Measurements from ENCODE around the gene CES4A. TPM values are rescaled to one million over a fixed set of nuclear protein-coding genes. Genes with fewer than 3 reads are reported as not detected.
"Not testable (repeated sequence)": the region's sequence is repeated elsewhere in the genome, so short reads cannot be mapped to it uniquely, and the experiment has no call there.

The CES4A gene
- total and polyA plus RNA-seq, 7 donors: 2.3 to 7.5 (median 4.1) TPM

DNA sequence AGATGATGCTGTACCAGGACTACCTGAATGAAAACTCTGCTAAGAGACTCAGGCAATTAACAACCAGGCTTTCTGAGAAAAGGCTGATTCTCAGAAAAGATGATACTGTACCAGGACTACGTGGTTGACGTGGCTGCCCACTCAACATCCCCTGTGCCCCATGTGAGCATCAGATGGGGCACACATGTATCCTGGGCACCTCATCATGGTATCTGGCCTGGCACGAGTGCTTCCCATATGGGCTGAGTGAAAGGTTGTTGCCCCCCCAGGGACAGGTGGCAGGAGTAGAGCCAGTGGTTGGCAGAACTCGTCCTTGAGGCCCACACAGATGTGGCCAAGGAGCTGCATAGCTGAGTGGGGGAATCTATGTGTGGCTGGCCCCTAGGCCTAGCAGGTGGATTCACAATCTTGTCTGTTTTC, 3.5 kb upstream of the CES4A start:
- Histone ChIP-seq H3K4me3 (no peak overlapping the region), H3K27me3 (no peaks in the 10 kb centered on the region), H3K4me1 (no peaks in the 10 kb centered on the region), H3K9me3 (no peaks in the 10 kb centered on the region), H3K27ac (no peak overlapping the region), H3K36me3 (no peaks in the 10 kb centered on the region)
- no peak for DNase-seq
- intact Hi-C loops (cut with DNase I): no loop called here
- WGBS, 2 donors: 79 to 88% methylated on average over 4 of the region's 4 CpGs
- no peak for TF ChIP-seq POLR2AphosphoS5 (IDR thresholded peaks at IDR 0.05)
- no peak for TF ChIP-seq EP300 (IDR thresholded peaks at IDR 0.05)
- TF ChIP-seq POLR2A (IDR thresholded peaks at IDR 0.05): no peak
- TF ChIP-seq, protein P1, sequence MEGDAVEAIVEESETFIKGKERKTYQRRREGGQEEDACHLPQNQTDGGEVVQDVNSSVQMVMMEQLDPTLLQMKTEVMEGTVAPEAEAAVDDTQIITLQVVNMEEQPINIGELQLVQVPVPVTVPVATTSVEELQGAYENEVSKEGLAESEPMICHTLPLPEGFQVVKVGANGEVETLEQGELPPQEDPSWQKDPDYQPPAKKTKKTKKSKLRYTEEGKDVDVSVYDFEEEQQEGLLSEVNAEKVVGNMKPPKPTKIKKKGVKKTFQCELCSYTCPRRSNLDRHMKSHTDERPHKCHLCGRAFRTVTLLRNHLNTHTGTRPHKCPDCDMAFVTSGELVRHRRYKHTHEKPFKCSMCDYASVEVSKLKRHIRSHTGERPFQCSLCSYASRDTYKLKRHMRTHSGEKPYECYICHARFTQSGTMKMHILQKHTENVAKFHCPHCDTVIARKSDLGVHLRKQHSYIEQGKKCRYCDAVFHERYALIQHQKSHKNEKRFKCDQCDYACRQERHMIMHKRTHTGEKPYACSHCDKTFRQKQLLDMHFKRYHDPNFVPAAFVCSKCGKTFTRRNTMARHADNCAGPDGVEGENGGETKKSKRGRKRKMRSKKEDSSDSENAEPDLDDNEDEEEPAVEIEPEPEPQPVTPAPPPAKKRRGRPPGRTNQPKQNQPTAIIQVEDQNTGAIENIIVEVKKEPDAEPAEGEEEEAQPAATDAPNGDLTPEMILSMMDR (IDR thresholded peaks at IDR 0.05): no peak

DNA sequence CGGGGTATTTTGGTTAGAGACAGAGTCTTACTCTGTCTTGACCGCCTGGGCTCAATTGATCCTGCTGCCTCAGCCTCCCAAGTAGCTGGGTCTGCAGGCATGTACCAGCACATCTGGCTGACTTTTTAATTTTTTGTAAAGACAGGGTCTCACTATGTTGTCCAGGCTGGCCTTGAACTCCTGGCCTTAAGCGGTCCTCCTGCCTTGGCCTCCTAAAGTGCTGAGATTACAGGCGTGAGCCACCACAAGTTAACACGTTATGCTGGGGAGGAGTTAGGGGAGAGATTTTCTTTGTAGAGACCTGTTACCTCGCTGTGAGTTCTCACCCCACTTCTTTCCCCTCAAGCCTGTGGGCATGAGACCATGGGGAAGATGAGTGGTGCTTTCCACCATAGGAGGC, 1.8 kb upstream of the CES4A start:
- H3K27ac ChIP-seq: no peak overlapping the region
- H3K36me3 ChIP-seq: no peaks in the 10 kb centered on the region
- WGBS, 2 donors: 94 to 96% methylated on average over 6 of the region's 6 CpGs
- no peaks in the 10 kb centered on the region for H3K9me3 ChIP-seq
- DNase-seq: no peak
- no peak overlapping the region for H3K4me3 ChIP-seq
- no peaks in the 10 kb centered on the region for H3K4me1 ChIP-seq
- intact Hi-C loops (cut with DNase I): no loop called here
- no peak for TF ChIP-seq POLR2AphosphoS5 (IDR thresholded peaks at IDR 0.05)
- TF ChIP-seq, protein P1 (IDR thresholded peaks at IDR 0.05): no peak
- no peaks in the 10 kb centered on the region for H3K27me3 ChIP-seq

DNA sequence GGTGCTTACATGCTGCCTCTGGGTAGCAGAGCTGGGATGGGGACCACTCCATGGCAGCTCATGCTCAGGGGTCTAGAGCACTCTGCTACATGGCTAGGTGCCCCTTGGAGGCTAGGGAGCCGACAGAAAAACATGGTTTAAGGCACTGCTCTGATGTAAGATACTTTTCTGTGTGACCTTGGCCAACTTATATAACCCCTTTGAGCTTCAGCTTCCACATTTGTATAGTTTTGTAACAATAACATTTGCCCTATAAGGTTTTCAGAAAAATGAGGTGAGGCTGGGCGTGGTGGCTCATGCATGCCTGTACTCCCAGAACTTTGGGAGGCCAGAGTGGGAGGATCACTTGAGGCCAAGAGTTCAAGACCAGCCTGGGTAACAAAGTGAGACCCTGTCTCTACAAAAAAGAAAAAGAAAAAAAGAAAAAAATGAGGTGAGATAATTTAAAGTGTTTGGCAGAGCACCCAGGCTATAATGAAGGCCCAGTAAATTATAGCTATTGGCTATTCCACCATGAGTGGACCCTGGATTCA, 3.2 kb downstream of the CES4A start:
- Histone ChIP-seq H3K36me3 (no peaks in the 10 kb centered on the region), H3K27ac (no peak overlapping the region), H3K4me1 (peaks cover 0 to under 1% (median 0%) of the 10 kb centered on the region in 4 donors), H3K4me3 (no peak overlapping the region), H3K9me3 (no peaks in the 10 kb centered on the region), H3K27me3 (no peaks in the 10 kb centered on the region)
- TF ChIP-seq POLR2AphosphoS5 (IDR thresholded peaks at IDR 0.05) (no peak), EP300 (IDR thresholded peaks at IDR 0.05) (no peak), POLR2A (IDR thresholded peaks at IDR 0.05) (no peak)
- TF ChIP-seq, protein P1 (IDR thresholded peaks at IDR 0.05): no peak
- no peak for DNase-seq
- WGBS, 2 donors: 82 to 83% methylated on average over 2 of the region's 2 CpGs
- intact Hi-C loops (cut with DNase I): no loop called here

DNA sequence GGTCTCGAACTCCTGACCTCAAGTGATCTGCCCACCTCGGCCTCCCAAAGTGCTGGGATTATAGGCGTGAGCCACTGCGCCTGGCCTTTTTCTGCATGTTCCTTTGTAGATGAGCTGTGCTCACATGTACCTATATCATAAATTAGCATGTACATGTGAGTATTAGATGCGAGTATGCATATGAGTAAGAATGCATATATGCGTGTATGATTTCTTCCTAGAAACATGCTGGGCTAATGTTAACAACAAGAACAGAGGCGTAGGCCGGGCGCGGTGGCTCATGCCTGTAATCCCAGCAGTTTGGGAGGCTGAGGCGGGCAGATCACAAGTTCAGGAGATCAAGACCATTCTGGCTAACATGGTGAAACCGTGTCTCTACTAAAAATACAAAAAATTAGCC, 5.2 kb downstream of the CES4A start:
- H3K4me1 ChIP-seq; intact Hi-C loops (cut with DNase I); DNase-seq; H3K27ac ChIP-seq; H3K4me3 ChIP-seq; H3K9me3 ChIP-seq; H3K36me3 ChIP-seq; H3K27me3 ChIP-seq: not testable (repeated sequence)
- 93% methylated on average over 12 of the region's 12 CpGs for whole genome bisulfite sequencing, 2 donors

DNA sequence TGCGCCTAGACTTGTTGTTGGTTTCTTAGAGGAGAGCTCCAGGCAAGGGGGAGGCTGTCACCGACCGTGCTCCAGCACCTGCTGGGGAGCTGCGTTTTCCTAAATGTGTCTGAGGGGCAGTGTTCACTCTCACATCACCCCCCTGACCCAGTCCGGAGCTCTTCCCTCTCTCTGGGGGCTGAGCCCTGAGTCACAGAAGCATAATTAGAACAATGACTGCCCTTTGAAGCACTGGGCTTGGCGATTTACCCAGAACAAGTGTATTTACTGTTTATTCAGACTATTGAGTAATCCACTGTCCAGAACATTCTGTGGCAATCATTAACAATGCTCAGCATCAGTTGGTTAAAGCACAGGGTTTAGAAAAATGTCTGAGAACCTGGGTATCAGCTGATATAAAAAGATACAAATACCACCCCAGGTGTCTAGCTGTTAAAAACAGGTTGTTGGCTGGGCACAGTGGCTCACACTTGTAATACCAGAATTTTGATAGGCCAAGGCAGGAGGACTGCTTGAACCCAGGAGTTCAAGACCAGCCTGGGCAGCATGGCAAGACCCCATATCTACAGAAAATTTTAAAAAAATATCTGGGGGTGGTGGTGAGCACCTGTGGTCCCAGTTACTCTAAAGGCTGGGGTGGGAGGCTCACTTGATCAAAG, 8.1 kb downstream of the CES4A start:
- Histone ChIP-seq H3K27ac (peak overlapping the region; percentile 30 to 73 (median 50)), H3K9me3 (no peaks in the 10 kb centered on the region), H3K27me3 (peaks cover 0 to 4% (median 0%) of the 10 kb centered on the region in 3 donors), H3K36me3 (no peaks in the 10 kb centered on the region), H3K4me1 (peaks cover 0 to 19% (median 13%) of the 10 kb centered on the region in 4 donors), H3K4me3 (no peak overlapping the region)
- peak; percentile 89 for DNase-seq
- WGBS, 2 donors: 31 to 60% methylated on average over 6 of the region's 6 CpGs
- peak in 1 of 4 donors; percentile 37 for TF ChIP-seq EP300 (IDR thresholded peaks at IDR 0.05)
- peak in 3 of 4 donors; percentile 26 to 48 (median 30) for TF ChIP-seq POLR2AphosphoS5 (IDR thresholded peaks at IDR 0.05)
- no peak for TF ChIP-seq POLR2A (IDR thresholded peaks at IDR 0.05)
- TF ChIP-seq, protein P1 (IDR thresholded peaks at IDR 0.05): no peak
- intact Hi-C loops (cut with DNase I): no loop called here
